Thymus (tissue), 11 donors: ENCODE measurements around the gene SMC1A. TPM values are rescaled to one million over a fixed set of nuclear protein-coding genes. Genes with fewer than 3 reads are reported as not detected.

Experiments used
- DNase-seq, 9 donors: peaks; one replicate each; pipeline ENCODE4 v3.0.0-alpha.2; 2013; ENCODE audit warnings: low spot score in 9 of 9, low read depth in 6 of 9, missing footprints in 1 of 9
- H3K27ac ChIP-seq, 2 donors: one replicate each; pipeline ENCODE4 v1.5.1; 2013; ENCODE audit warnings: control low read depth in 1 of 2, low read depth in 1 of 2, low read length in 1 of 2, mild to moderate bottlenecking in 1 of 2, moderate library complexity in 1 of 2
- H3K27me3 ChIP-seq, 2 donors: one replicate each; pipeline ENCODE4 v1.5.1; 2013; ENCODE audit warnings: low read length in 1 of 2; ENCODE audit not compliant: control insufficient read depth in 2 of 2, insufficient read depth in 1 of 2
- H3K36me3 ChIP-seq, 2 donors: one replicate each; pipeline ENCODE4 v1.5.1; 2013; ENCODE audit warnings: low read length in 1 of 2, mild to moderate bottlenecking in 1 of 2, moderate library complexity in 1 of 2; ENCODE audit not compliant: control insufficient read depth in 2 of 2, insufficient read depth in 2 of 2
- H3K4me1 ChIP-seq, 2 donors: one replicate each; pipeline ENCODE4 v1.5.1; 2013; ENCODE audit warnings: low read length in 2 of 2; ENCODE audit not compliant: control insufficient read depth in 2 of 2, insufficient read depth in 2 of 2
- H3K4me3 ChIP-seq, 2 donors: one replicate each; pipeline ENCODE4 v1.5.1; 2013; ENCODE audit warnings: low read length in 2 of 2, control low read depth in 1 of 2, mild to moderate bottlenecking in 1 of 2
- H3K9me3 ChIP-seq, 2 donors: one replicate each; pipeline ENCODE4 v1.5.1; 2013; ENCODE audit warnings: low read length in 1 of 2, mild to moderate bottlenecking in 1 of 2; ENCODE audit not compliant: control insufficient read depth in 2 of 2, insufficient read depth in 1 of 2
- WGBS: extraction: QIAGEN DNeasy Blood & Tissue Kit; methylation state at CpG from one replicate; pipeline ENCODE4 v1.1.7; 2013; 5-methylcytosine and 5-hydroxymethylcytosine counted together
- polyA plus RNA-seq: library from polyadenylated mRNA; stranded (reverse); fragments of 200-250 nt; gene quantifications from one replicate; pipeline ENCODE4 v1.2.3, GENCODE V29; 2013
- total RNA-seq: library from RNA; stranded (reverse); fragments of 120-200 nt; gene quantifications from one replicate; pipeline ENCODE4 v1.2.4, GENCODE V29; 2013
- donor health status: healthy.

Gene SMC1A
- total and polyA plus RNA-seq, 2 donors, result 9.6 to 40.7 TPM

DNA sequence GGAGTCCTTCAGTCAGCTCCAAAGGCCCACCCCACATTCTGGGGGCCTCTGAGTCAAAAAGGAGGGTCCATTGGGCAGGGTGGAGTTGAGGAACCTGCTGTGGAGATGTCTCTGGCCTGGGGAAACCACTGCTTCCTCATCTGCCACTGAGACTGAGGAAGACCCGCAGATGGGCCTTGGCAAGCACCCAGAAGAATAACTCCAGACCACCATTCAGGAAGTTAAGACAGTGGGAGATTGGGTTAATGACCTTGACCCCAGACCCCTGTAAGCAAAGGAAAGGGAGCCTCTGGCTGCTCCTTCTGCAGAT, 19.8 kb upstream of the SMC1A start:
- no peak overlapping the region for H3K27ac ChIP-seq
- H3K4me3 ChIP-seq, result peak overlapping the region in 1 of 2 donors; percentile 38
- 24% methylated on average over 1 of the region's 1 CpG for WGBS
- H3K36me3 ChIP-seq, result no peaks in the 10 kb centered on the region
- H3K9me3 ChIP-seq, result no peaks in the 10 kb centered on the region
- H3K4me1 ChIP-seq, result peaks cover 3 to 15% of the 10 kb centered on the region in 2 donors
- H3K27me3 ChIP-seq, result peaks cover 4 to 49% of the 10 kb centered on the region in 2 donors
- DNase-seq, result no peak

DNA sequence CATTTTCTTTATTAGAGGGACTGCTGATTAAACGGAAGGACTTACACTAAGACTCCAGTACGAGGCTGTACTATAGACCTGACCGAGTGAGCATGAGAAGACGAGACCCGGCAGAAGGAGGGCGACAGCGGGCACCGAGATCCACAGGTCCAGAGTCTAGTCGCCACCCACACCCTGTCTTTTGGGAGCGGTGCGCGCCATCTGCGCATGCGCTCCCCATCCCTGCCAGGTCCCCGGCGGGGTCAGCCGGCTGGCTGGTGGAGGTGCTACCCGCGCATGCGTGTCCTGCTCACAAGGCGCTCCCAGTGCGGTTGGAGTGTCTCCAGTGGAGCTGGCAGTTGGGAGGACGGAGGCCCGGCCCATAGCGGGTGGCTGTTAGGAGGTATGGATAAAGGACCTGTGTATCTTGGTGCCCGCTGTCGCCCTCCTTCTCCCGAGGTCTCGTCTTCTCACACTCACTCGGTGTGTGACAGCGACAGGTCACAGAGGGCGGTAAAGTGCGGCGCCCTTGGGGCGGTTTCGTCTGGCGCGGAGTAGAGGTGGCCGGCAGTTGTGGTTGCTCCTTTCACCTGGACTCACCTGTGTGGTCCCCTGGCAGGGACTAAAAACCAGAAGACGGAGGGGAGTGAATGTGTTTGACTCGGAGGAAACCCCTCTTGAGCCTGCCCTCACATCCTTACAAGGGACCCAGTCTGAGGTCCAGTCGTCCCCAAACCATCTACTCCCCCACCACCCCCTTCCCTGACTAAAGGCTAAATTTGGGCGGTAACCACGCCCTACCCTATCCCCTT, 19.3 kb upstream of the SMC1A start:
- DNase-seq, result peak in 5 of 9 donors; percentile 31 to 62 (median 47)
- Histone ChIP-seq H3K9me3 (no peaks in the 10 kb centered on the region), H3K36me3 (no peaks in the 10 kb centered on the region), H3K4me1 (peaks cover 3 to 15% of the 10 kb centered on the region in 2 donors), H3K4me3 (peak overlapping the region; percentile 38 to 49), H3K27ac (no peak overlapping the region), H3K27me3 (peaks cover 4 to 49% of the 10 kb centered on the region in 2 donors)
- WGBS, result 3% methylated on average over 44 of the region's 44 CpGs

DNA sequence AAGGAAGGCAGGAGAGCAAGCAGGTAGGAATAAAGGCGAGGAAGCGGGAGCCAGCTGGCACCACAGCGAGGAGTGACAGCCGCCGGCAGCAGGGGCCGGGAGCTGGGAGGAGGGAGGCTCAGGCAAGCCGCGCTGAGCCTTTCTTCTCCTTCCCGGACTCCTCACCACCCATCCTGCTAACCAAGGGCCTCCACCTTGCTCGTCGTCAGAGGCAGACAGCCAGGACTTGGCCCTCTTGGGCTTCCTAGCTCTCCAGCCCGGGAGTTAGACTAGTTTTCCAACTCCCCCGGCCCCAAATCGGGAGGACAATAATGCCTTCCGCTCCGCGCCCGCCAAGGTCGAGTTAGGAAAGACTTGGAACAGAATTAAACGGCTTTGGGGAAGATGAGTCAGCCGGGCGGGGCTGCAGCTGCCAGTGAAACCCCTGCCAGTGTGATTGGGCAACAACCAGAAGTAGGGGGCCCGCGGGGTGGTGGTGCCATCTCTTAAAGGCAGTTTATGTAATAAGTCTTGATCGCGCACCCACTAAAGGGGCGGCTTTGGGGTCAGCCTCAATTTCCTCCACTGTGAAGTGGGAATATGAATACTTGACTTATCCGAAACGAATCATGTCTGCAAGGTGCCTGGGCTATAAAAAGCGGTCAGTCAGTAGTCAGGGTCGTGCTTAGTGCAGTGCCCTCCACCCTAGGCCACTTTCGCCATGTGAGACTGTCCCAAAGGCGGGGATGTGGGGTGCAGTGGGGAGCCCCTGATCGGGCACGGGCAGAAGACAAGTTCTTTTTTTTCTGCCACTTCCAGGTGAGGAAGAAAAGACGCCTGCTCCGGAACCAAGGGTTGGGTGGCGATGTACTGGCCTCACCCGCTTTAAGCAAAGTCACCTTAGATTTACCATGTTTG, 18.4 kb upstream of the SMC1A start:
- H3K27me3 ChIP-seq, result peaks cover 4 to 55% of the 10 kb centered on the region in 2 donors
- DNase-seq, result no peak

DNA sequence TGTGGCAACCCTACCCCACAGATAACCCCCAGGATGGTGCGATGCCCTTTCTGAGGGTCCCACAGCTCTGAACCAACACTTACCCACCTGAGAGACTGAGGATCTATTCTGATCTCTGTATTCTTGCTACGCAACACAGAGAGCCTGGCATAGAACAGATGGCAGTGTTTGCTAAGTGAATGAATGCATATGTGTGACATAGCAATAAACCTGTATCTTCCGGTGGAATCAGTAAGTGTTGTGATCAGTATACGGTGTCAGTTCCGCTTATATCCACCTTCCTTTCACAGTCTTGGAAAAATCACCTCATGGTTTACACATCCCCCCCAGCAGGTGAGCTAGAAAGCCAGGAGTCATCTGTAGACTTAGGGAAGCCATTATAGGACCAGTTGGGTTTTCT, 17.6 kb upstream of the SMC1A start:
- Histone ChIP-seq H3K4me3 (no peak overlapping the region), H3K27me3 (peaks cover 4 to 55% of the 10 kb centered on the region in 2 donors), H3K27ac (no peak overlapping the region), H3K36me3 (no peaks in the 10 kb centered on the region), H3K4me1 (peaks cover 3 to 15% of the 10 kb centered on the region in 2 donors), H3K9me3 (no peaks in the 10 kb centered on the region)
- 86% methylated on average over 5 of the region's 5 CpGs for WGBS
- DNase-seq, result no peak

More for the DNA sequence above, 18.4 kb upstream of the SMC1A start:
- H3K27ac ChIP-seq, result peak overlapping the region in 1 of 2 donors; percentile 18
- no peaks in the 10 kb centered on the region for H3K9me3 ChIP-seq
- WGBS, result 17% methylated on average over 38 of the region's 39 CpGs
- H3K36me3 ChIP-seq, result no peaks in the 10 kb centered on the region
- H3K4me3 ChIP-seq, result peak overlapping the region; percentile 38 to 49
- H3K4me1 ChIP-seq, result peaks cover 3 to 15% of the 10 kb centered on the region in 2 donors

DNA sequence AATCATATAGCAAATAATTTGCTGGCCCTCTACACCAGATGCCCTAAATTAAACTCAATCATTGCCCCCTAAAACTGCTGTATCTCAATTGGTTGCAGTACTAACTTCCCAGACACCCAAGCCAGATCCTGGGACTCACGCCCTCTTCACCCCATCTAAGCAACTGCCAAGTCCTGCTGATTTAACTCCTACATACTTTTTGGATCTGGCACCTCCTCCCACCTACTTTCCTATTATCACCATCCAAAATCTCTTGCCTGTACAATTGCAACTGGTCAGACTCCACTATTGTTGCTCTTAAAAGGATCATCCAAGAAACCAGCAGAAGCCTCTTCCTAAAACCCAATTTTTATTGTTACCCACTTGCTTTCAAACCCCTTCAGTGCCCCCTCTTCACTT, 16.4 kb upstream of the SMC1A start:
- H3K27me3 ChIP-seq, result peaks cover 4 to 61% of the 10 kb centered on the region in 2 donors
- H3K9me3 ChIP-seq, result no peaks in the 10 kb centered on the region
- no peak overlapping the region for H3K4me3 ChIP-seq
- H3K4me1 ChIP-seq, result peaks cover 3 to 20% of the 10 kb centered on the region in 2 donors
- no peaks in the 10 kb centered on the region for H3K36me3 ChIP-seq
- H3K27ac ChIP-seq, result no peak overlapping the region
- DNase-seq, result no peak
- 90% methylated on average over 1 of the region's 1 CpG for WGBS

DNA sequence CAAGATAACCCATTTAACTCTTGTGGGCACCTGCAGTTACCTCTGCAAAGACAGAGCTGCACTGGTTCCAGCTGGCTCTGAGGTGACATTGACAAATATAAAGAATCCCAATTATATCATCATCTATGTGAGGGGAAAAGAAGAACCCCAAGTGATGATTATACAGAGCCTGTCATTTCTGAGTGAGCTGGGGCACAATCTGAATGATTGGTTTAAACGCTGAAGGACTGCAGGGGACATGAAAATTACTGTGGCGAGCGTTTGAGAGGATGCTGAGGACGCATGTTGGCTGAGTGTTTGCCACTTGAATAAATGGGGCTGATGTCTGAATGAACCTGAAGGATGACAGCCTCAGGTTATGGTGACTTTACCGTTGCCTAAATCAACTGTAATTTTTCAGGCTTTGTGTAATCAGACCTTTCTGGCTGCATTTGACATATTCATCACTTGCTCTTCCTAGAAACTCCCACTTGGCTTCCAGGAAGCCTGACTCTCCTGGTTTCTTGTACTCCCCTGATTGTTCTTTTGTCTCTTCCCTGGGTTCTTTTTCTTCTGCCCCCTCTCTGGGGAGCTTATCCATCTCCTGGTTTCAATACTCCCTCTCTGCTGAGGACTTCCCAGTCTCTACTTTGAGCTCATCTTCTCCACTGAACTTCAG, 15.8 kb upstream of the SMC1A start:
- H3K27me3 ChIP-seq, result peaks cover 4 to 65% of the 10 kb centered on the region in 2 donors
- H3K9me3 ChIP-seq, result no peaks in the 10 kb centered on the region
- no peaks in the 10 kb centered on the region for H3K36me3 ChIP-seq
- H3K4me1 ChIP-seq, result peaks cover 3 to 25% of the 10 kb centered on the region in 2 donors
- H3K4me3 ChIP-seq, result no peak overlapping the region
- no peak for DNase-seq
- WGBS, result 82% methylated on average over 5 of the region's 5 CpGs
- H3K27ac ChIP-seq, result no peak overlapping the region

DNA sequence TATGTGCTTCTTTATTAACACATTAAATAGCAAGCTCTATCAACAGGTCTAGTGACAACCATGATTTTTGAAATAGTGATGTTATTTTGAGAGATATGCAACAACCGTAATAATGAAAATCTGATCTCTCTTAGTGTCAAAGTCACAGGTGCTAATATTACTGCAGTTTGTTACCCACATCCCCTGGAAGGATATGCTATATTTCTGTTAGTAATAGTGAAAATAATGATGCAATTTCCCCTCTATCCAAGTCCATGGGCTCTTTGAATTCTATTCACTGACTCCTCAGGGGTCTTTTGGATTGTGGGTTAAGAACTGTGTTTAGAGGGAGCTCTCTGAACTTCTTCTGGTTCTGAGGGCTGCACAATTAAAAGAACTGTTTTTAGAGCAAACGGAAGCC, 14.8 kb upstream of the SMC1A start:
- H3K27ac ChIP-seq, result no peak overlapping the region
- H3K4me1 ChIP-seq, result peaks cover 2 to 25% of the 10 kb centered on the region in 2 donors
- H3K9me3 ChIP-seq, result no peaks in the 10 kb centered on the region
- no peak for DNase-seq
- 91% methylated on average over 2 of the region's 2 CpGs for WGBS
- H3K27me3 ChIP-seq, result peaks cover 4 to 63% of the 10 kb centered on the region in 2 donors
- H3K36me3 ChIP-seq, result no peaks in the 10 kb centered on the region
- H3K4me3 ChIP-seq, result no peak overlapping the region

DNA sequence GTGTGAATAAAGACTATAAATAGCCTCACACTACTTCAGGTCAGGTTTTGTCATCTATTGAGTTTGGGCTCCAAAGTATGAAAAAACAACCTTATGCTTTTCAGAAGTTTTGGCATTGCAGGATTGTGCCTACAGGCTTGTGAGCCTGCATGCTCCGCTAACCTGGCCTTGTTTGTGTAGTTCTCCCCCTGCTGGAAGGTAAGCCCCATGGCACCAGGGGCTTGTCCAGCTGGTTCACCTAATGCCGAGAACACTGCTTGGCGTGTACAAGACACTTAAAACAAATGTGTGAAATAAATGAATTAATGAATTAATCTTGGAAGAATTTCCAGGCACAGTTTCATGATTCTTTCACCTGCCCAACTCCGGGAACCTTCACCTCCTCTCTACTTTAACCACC, 13.5 kb upstream of the SMC1A start:
- Histone ChIP-seq H3K4me1 (peaks cover 0 to 15% of the 10 kb centered on the region in 2 donors), H3K27ac (no peak overlapping the region), H3K9me3 (no peaks in the 10 kb centered on the region), H3K36me3 (peaks cover 6 to 8% of the 10 kb centered on the region in 2 donors), H3K4me3 (no peak overlapping the region), H3K27me3 (peaks cover 4 to 51% of the 10 kb centered on the region in 2 donors)
- WGBS, result 13% methylated on average over 4 of the region's 4 CpGs
- DNase-seq, result peak in 5 of 9 donors; percentile 30 to 78 (median 44)
